ENCODE results near the gene PATJ. TPM values are rescaled to one million over a fixed set of nuclear protein-coding genes. Genes with fewer than 3 reads are reported as not detected.
"Not testable (repeated sequence)": the region's sequence is repeated elsewhere in the genome, so short reads cannot be mapped to it uniquely, and the experiment has no call there.

PATJ gene
- total RNA-seq, 1 donor from 2014 or later, result 56.2 TPM

DNA sequence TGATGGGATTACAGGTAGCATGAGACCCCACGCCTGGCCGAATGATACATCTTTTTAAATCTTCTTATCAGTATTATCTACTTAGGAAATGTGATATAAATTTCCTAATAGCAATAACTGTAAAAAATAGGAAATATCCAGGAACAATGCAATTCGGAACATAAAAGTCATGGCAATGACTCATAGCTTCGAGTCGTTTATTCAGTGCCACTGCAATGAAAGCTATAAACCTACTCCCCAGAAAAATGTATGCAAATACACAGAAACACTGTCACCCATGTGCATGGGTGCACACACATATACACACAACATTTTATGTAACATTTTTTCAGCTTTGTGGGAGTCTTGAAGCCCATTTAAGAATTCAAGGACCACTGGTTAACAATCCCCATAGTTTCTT lies 194.6 kb downstream of the PATJ start:
- Histone ChIP-seq H3K9me3 (no peaks in the 10 kb centered on the region), H3K4me1 (no peaks in the 10 kb centered on the region), H3K4me3 (no peak overlapping the region), H3K27ac (no peak overlapping the region), H3K36me3 (no peaks in the 10 kb centered on the region), H3K27me3 (no peaks in the 10 kb centered on the region)
- TF ChIP-seq, protein P1, sequence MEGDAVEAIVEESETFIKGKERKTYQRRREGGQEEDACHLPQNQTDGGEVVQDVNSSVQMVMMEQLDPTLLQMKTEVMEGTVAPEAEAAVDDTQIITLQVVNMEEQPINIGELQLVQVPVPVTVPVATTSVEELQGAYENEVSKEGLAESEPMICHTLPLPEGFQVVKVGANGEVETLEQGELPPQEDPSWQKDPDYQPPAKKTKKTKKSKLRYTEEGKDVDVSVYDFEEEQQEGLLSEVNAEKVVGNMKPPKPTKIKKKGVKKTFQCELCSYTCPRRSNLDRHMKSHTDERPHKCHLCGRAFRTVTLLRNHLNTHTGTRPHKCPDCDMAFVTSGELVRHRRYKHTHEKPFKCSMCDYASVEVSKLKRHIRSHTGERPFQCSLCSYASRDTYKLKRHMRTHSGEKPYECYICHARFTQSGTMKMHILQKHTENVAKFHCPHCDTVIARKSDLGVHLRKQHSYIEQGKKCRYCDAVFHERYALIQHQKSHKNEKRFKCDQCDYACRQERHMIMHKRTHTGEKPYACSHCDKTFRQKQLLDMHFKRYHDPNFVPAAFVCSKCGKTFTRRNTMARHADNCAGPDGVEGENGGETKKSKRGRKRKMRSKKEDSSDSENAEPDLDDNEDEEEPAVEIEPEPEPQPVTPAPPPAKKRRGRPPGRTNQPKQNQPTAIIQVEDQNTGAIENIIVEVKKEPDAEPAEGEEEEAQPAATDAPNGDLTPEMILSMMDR (IDR thresholded peaks at IDR 0.05), result no peak
- intact Hi-C loops (cut with DNase I), result no loop called here
- DNase-seq (no peak), ATAC-seq (no peak)

DNA sequence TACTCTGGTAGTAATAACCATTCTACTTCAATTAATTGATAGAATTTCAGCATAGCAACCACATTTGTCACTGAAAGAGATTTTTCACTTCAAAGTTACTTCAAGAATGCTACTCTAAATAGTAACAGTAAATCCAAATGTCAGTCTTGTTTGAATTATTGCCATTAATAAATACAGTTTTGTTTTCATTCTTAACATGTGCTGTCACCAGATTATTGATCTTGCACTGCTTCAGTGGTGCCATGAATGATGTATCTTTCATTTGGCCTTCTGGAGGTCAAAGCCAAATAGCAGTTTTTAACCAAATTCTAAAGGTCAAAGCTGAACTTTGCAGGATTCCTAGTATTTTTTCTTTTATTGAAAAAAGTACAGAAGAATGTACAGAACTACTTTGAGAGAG lies 199.5 kb downstream of the PATJ start:
- DNase-seq (no peak), ATAC-seq (no peak)
- TF ChIP-seq, protein P1 (IDR thresholded peaks at IDR 0.05), result no peak
- Histone ChIP-seq H3K27ac (no peak overlapping the region), H3K4me1 (no peaks in the 10 kb centered on the region), H3K36me3 (no peaks in the 10 kb centered on the region), H3K9me3 (no peaks in the 10 kb centered on the region), H3K27me3 (no peaks in the 10 kb centered on the region), H3K4me3 (no peak overlapping the region)
- intact Hi-C loops (cut with DNase I), result no loop called here

DNA sequence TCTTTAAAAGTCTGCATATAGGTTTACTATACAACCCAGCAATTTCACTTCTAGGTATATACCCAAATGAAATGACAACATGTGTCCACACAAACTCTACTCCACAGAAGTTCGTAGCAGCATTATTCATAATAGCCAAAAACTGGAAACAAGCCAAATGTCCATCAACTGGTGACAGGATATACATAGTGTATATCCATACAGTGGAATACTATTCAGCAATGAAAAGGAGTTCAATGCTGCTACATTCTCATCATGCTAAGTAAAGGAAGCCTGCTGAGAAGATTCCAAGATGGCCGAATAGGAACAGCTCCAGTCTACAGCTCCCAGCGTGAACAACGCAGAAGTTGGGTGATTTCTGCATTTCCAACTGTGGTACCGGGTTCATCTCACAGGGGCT lies 200.6 kb downstream of the PATJ start:
- no peaks in the 10 kb centered on the region for H3K36me3 ChIP-seq
- no peaks in the 10 kb centered on the region for H3K27me3 ChIP-seq
- H3K27ac ChIP-seq, result no peak overlapping the region
- intact Hi-C loops (cut with DNase I), result no loop called here
- TF ChIP-seq, protein P1 (IDR thresholded peaks at IDR 0.05), result no peak
- no peak for ATAC-seq
- H3K4me1 ChIP-seq, result no peaks in the 10 kb centered on the region
- no peak for DNase-seq
- no peak overlapping the region for H3K4me3 ChIP-seq
- no peaks in the 10 kb centered on the region for H3K9me3 ChIP-seq

DNA sequence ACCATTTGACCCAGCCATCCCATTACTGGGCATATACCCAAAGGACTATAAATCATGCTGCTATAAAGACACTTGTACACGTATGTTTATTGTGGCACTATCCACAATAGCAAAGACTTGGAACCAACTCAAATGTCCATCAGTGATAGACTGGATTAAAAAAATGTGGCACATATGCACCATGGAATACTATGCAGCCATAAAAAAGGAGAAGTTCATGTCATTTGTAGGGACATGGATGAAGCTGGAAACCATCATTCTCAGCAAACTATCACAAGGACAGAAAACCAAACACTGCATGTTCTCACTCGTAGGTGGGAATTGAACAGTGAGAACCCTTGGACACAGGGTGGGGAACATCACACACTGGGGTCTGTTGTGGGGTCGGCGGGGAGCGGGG lies 206.4 kb downstream of the PATJ start:
- H3K9me3 ChIP-seq; H3K27ac ChIP-seq; H3K27me3 ChIP-seq; H3K4me3 ChIP-seq; intact Hi-C loops (cut with DNase I); H3K36me3 ChIP-seq; H3K4me1 ChIP-seq; ATAC-seq; DNase-seq: not testable (repeated sequence)

DNA sequence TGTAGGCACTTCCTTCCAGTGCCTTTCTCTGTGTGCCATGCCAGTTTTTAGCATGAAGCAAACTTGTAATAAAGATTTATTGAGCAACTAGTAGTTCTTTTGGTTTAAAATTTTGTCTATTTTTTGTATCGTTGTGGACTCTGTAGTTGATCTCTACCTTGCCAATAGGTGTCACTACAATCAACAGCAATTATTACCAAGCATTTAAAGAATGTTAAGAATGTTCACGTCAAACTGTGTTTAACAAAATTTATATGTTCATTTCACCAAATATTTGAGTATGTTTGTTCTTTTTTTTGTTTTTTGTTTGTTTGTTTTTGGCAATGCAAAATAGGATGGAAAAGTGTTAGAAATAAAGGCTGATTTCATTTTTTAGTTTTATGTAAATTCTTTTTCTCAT lies 208.1 kb downstream of the PATJ start:
- H3K27me3 ChIP-seq, result no peaks in the 10 kb centered on the region
- TF ChIP-seq, protein P1 (IDR thresholded peaks at IDR 0.05), result peak; percentile 14
- ATAC-seq (no peak), DNase-seq (no peak)
- no peaks in the 10 kb centered on the region for H3K36me3 ChIP-seq
- intact Hi-C loops (cut with DNase I), result no loop called here
- H3K27ac ChIP-seq, result no peak overlapping the region
- H3K4me3 ChIP-seq, result no peak overlapping the region
- no peaks in the 10 kb centered on the region for H3K9me3 ChIP-seq
- no peaks in the 10 kb centered on the region for H3K4me1 ChIP-seq

DNA sequence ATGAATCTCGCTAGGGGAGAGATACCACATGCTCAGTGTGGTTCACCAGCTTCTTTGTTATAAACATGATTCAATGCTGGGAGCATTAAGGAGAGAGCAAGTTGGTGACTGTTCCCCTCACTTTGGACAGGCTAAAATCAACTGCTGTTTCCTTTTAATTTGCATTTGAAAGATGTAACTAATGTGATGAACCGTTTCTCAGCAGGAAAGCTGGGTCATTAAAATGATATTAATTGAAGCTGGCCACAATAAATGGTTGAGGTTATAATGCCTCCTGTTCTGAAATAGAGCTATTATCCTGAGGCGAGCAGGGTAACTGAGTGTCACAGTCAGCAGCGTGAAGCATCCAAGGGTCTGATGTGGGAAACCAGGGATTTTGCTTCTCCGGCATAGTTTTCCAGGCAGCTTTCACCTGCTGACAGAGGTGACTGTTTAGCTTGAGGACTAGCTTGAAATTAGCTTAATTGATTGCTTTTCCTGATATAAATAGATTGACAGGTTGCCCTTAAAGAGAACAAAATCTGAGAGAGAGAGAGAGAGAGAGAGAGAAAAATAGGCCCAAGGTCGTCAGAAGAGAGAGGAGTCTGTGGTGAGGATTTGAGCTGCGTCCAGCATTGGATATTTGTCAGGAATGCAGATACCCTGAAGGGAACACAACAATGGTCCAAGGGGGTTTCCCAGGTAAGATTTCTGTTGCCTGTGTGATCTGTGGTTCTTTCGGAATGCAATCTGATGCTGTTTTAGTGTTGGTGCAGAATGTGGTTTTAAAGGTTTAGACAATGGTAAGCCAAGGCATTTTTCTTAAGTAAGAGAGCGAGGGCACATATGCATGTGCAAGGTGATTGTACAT lies 209.7 kb downstream of the PATJ start:
- H3K27ac ChIP-seq, result no peak overlapping the region
- DNase-seq, result no peak
- no peak overlapping the region for H3K4me3 ChIP-seq
- H3K9me3 ChIP-seq, result no peaks in the 10 kb centered on the region
- peak; percentile 17 for ATAC-seq
- no peaks in the 10 kb centered on the region for H3K27me3 ChIP-seq
- TF ChIP-seq, protein P1 (IDR thresholded peaks at IDR 0.05), result no peak
- intact Hi-C loops (cut with DNase I), result no loop called here
- no peaks in the 10 kb centered on the region for H3K4me1 ChIP-seq
- H3K36me3 ChIP-seq, result no peaks in the 10 kb centered on the region

All from upper lobe of right lung (tissue), 1 donor.